GM12873 (cell line): Measurements from ENCODE around the gene RSAD2.

Source experiments
- CTCF ChIP-seq: IDR thresholded peaks from 2 replicates; pipeline ENCODE4 v1.5.1; 2012; ENCODE audit warnings: low read depth, mild to moderate bottlenecking, moderate library complexity, low read length, control low read depth; ENCODE audit not compliant: insufficient read depth; ENCODE audit errors: missing control alignments

RSAD2 gene

GRCh38 chr2:6909431-6910385 lies 32.1 kb downstream of the RSAD2 start:
- TF ChIP-seq CTCF = no peak

GRCh38 chr2:6911721-6912120 lies 34.1 kb downstream of the RSAD2 start:
- no peak for TF ChIP-seq CTCF

- no peak for TF ChIP-seq CTCF
Measured at GRCh38 chr2:6913415-6914157, 36.0 kb downstream of the RSAD2 start.

- TF ChIP-seq CTCF = no peak
Measured at GRCh38 chr2:6914828-6915227, 37.3 kb downstream of the RSAD2 start.

GRCh38 chr2:6915399-6915798 lies 37.8 kb downstream of the RSAD2 start:
- TF ChIP-seq CTCF = no peak

GRCh38 chr2:6916224-6916623 lies 38.6 kb downstream of the RSAD2 start:
- TF ChIP-seq CTCF = no peak

GRCh38 chr2:6916736-6917070 lies 39.1 kb downstream of the RSAD2 start:
- TF ChIP-seq CTCF = no peak
